ENCODE data around the gene HSPA6. TPM values are rescaled to one million over a fixed set of nuclear protein-coding genes. Genes with fewer than 3 reads are reported as not detected.
"Not testable (repeated sequence)": the region's sequence is repeated elsewhere in the genome, so short reads cannot be mapped to it uniquely, and the experiment has no call there.

HSPA6 gene
- total RNA-seq, 1 donor from 2014 or later, result 1.6 TPM

DNA sequence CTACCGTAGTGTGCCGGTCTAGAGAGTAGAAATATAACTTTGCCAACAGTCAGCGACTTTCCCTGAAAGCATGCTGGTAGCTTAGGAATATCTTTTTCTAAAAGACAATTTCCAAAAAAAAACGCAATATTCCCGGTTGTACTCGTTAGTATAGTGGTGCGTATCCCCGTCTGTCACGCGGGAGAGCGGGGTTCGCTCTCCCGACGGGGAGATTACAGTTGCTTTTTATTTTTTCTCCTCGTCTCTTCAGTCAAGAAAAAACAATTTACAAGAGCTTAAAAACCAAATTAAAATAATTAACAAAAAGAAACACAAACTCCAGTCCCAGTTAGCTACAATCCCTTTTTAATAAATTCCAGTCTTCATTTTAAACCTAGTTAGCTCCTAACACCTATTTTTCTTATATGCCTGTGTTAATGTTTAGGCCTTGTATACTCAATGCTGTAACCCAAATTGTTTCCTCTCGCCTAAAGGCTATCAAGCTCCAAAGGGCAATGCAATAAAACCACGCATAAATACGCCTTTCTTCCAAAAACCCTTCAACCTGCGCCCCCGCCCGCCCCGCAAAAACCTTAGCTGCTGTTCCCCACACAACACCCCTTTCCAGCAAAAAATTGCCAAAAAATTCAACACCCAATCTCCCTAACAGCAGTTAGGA, 7.8 kb downstream of the HSPA6 start:
- intact Hi-C loops (cut with micrococcal nuclease), result loop anchor here (1.0 to 10.0 kb wide), 10 partner anchors 7 to 307 kb away; partner anchors contain the start of genes APOA2 and TOMM40L

- intact Hi-C loops (cut with micrococcal nuclease), result loop anchor here (5.0 to 10.0 kb wide), 3 partner anchors 34 to 308 kb away; partner anchors contain the start of genes APOA2 and TOMM40L
These were observed 8.6 kb downstream of the HSPA6 start for GRCh38 chr1:161532644-161533567.

DNA sequence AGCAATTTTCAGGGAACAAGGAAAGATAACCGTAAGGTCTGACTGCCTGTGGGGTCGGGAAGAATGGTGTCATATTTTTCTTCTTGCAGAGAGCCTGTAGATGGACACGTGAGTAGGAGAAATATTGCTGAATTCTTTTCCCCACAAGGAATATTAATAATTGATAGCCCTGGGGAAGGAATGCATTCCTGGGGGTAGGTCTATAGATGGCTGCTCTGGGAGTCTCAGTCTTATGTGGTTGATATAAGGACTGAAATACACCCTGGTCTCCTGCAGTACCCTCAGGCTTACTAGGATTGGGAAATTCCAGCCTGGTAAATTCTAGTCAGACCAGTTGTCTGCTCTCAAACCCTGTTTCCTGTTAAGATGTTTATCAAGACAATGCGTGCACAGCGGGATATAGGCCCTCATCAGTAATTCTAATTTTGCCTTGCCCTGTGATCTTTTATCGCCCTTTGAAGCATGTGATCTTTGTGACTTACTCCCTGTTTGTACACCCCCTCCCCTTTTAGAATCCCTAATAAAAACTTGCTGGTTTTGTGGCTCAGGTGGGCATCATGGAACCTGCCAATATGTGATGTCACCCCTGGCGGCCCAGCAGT, 12.8 kb downstream of the HSPA6 start:
- intact Hi-C loops (cut with micrococcal nuclease), result loop anchor here (10.0 kb wide), 2 partner anchors 112 to 312 kb away; partner anchors contain the start of genes APOA2 and TOMM40L

GRCh38 chr1:161538925-161539479, 14.7 kb downstream of the HSPA6 start:
- intact Hi-C loops (cut with micrococcal nuclease), result loop anchor here (1.0 to 10.0 kb wide), 3 partner anchors 8 to 314 kb away; partner anchors contain the start of genes APOA2 and TOMM40L

- intact Hi-C loops (cut with micrococcal nuclease), result loop anchor here (1.0 to 10.0 kb wide), 3 partner anchors 9 to 315 kb away; partner anchors contain the start of genes APOA2 and TOMM40L
These were observed 15.6 kb downstream of the HSPA6 start for GRCh38 chr1:161539731-161540569.

- intact Hi-C loops (cut with micrococcal nuclease), result not testable (repeated sequence)
These were observed 16.2 kb downstream of the HSPA6 start for GRCh38 chr1:161540570-161540960.

DNA sequence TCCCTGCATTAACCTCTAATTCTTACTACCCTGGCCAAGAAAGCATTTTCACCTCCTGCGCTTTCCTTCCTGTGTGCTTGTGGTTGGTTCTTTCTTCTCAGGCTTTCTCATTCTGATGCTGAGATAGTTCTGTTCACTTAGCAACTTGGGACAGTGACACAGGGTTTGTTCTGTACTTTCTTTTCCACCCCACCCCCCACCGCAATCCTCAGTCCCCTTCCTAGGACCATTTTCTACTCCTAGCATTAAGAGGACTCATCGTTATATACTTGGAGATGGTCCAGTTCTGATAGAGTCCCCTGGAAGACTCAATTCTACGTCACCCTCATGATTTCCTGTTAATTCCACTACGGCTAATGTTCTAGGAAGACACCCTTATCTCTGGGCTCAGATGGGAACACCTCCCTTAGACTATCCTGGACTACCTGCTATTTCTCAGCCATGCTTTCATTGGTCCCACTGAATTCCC, 17.8 kb downstream of the HSPA6 start:
- intact Hi-C loops (cut with micrococcal nuclease), result not testable (repeated sequence)

- intact Hi-C loops (cut with micrococcal nuclease), result not testable (repeated sequence)
These were observed 18.8 kb downstream of the HSPA6 start for GRCh38 chr1:161543125-161543524.

DNA sequence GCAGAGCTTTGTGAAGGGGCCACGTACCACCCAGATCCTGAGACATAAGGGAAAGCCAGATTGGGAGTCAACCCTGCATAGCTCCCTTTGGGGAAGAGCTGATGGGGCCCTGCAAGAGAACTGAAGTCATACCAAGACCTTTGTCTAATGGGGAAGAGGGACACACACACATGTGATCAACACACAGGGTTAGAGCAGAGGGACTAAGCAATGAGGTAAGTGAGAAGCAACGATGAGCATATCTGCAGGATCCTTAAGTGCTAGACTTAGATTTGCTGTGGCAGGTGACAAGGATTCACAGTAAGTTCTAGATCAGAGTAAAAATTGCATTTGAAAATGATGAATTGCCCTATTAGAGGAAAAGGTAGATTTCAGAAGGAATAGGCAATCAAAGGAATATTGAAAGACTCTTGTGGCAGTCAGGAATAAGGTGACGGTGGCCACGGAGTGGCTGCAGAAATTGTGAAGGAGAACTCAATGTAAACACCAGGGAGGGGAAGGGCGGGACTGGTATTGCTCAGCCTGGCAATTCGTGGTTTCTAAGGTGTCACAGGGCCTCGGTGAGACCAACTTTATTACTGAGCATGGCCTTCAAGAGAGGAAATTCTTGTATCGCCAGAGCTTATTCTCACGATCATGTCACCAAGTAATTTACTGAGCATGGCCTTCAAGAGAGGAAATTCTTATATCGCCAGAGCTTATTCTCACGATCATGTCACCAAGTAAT, 20.8 kb downstream of the HSPA6 start:
- intact Hi-C loops (cut with micrococcal nuclease), result not testable (repeated sequence)

GRCh38 chr1:161547995-161548741, 23.8 kb downstream of the HSPA6 start:
- intact Hi-C loops (cut with micrococcal nuclease), result not testable (repeated sequence)

- intact Hi-C loops (cut with micrococcal nuclease), result not testable (repeated sequence)
These were observed 24.5 kb downstream of the HSPA6 start for GRCh38 chr1:161548749-161549406.

DNA sequence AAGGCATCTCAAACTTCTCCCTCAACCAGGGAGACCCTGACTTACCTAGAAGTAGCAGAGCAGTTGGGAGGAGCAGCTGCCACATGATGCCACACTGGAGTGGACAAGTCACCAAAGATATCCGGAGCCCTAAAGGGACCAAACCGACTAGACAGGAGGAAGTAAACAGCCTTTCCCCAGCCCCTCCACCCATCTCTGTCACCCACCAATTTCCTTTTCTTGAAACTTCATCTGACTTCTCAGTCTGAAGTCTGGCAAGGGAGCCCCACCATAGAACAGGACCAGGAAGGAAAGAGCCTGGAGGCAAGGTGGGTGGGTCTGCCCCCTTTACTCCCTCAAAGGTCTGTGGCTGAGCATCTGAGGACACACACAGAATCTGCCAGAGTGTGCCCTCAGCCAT, 25.3 kb downstream of the HSPA6 start, which contains the start of gene FCGR3A:
Gene FCGR3A, minus strand, starts transcription at position 167 of the 400 bp plus-strand sequence. Its CDS starts 82 bp downstream, at position 85.
- intact Hi-C loops (cut with micrococcal nuclease), result no loop called here

GRCh38 chr1:161550942-161551341, 26.6 kb downstream of the HSPA6 start:
- intact Hi-C loops (cut with micrococcal nuclease), result not testable (repeated sequence)

GRCh38 chr1:161553631-161554030, 29.3 kb downstream of the HSPA6 start:
- intact Hi-C loops (cut with micrococcal nuclease), result not testable (repeated sequence)

DNA sequence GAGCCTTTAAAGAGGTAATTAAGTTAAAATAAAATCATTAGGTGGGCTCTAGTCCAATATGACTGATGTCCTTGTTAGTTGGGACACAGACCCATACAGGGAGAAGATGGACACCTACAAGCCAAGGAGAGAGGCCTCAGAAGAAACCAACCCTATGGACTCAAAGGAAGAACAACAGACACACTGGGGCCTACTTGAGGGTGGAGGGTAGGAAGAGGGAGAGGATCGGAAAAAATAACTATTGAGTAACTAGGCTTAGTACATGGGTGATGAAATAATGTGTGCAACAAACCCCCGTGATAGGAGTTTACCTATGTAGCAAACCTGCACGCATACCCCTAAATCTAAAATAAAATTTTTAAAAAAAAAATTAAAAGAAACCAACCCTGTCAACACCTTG, 30.0 kb downstream of the HSPA6 start:
- intact Hi-C loops (cut with micrococcal nuclease), result not testable (repeated sequence)

GRCh38 chr1:161554815-161555417, 30.6 kb downstream of the HSPA6 start:
- intact Hi-C loops (cut with micrococcal nuclease), result not testable (repeated sequence)

- intact Hi-C loops (cut with micrococcal nuclease), result not testable (repeated sequence)
These were observed 31.8 kb downstream of the HSPA6 start for GRCh38 chr1:161556143-161556542.

DNA sequence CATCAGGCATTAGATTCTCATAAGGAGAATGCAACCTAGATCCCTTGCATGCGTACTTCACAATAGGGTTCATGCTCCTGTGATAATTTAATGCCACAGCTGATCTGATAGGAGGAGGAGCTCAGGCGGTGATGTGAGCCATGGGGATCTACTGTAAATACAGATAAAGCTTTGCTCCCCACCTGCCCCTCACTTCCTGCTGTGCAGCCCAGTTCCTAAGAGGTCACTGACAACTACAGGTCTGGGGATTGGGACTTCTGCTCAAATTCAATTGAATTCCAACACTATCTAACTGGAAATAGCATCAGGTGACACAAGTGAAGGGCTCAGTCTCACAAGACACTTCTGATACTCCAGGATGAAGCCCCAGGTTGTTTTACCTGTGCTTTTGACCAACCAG, 32.6 kb downstream of the HSPA6 start:
- intact Hi-C loops (cut with micrococcal nuclease), result not testable (repeated sequence)
